Measurements from ENCODE around the gene LAMA4. TPM values are rescaled to one million over a fixed set of nuclear protein-coding genes. Genes with fewer than 3 reads are reported as not detected.

The LAMA4 gene
- total RNA-seq, 6 experiments from 2014 or later: 80.6 to 130 (median 89.8) TPM

DNA sequence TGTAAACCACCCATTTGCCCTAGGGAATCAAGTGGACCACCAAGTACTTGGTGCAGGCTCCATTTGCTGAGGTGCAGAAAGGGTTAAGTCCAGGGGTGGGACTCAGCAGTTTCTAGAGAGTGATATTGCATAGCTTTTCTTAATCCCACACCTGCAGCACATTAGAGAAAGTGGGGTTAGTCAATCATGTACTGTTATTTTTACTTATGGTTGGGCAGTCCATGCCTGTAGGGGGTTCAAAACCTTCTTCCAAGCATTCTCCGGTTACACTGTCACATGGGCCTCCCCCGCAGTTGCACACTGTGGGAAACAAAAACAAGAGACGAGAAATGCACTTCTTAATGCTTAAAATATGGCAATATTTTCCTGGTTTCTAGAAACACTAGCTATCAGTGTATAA is 65.5 kb downstream of the LAMA4 start:
- DNase-seq: no peak
- TF ChIP-seq, protein P1, sequence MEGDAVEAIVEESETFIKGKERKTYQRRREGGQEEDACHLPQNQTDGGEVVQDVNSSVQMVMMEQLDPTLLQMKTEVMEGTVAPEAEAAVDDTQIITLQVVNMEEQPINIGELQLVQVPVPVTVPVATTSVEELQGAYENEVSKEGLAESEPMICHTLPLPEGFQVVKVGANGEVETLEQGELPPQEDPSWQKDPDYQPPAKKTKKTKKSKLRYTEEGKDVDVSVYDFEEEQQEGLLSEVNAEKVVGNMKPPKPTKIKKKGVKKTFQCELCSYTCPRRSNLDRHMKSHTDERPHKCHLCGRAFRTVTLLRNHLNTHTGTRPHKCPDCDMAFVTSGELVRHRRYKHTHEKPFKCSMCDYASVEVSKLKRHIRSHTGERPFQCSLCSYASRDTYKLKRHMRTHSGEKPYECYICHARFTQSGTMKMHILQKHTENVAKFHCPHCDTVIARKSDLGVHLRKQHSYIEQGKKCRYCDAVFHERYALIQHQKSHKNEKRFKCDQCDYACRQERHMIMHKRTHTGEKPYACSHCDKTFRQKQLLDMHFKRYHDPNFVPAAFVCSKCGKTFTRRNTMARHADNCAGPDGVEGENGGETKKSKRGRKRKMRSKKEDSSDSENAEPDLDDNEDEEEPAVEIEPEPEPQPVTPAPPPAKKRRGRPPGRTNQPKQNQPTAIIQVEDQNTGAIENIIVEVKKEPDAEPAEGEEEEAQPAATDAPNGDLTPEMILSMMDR (IDR thresholded peaks at IDR 0.05): no peak
- no peaks in the 10 kb centered on the region for H3K9me3 Mint-ChIP-seq
- no peak overlapping the region for H3K4me3 Mint-ChIP-seq
- no peak overlapping the region for H3K27ac Mint-ChIP-seq
- peaks cover 2% of the 10 kb centered on the region; the same call in 1 of the 2 replicates for H3K27me3 Mint-ChIP-seq (ENCODE audit: insufficient read depth)
- H3K36me3 Mint-ChIP-seq (ENCODE audit: low read depth): peaks cover 12% of the 10 kb centered on the region
- peaks cover 21% of the 10 kb centered on the region for H3K4me1 Mint-ChIP-seq (ENCODE audit: low read depth)

DNA sequence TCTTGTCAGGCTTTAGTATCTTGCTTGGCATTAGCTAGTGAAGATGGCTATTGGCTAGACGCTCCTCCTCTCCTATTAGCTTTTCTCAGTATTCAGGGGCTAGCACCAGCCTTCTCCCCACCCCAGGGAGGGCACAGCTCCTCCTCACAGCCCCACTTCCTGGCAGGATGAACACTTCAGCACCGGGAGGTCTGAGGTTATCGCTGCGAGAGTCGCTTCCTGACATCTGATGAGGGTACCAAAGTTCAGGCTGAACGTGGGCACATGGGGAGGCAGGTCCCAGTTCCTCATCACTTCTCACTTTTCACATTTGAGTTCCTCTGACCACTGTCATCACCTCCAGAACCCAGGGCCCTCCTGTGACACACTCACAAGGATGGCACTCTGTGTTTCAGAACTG is 66.6 kb downstream of the LAMA4 start:
- H3K9me3 Mint-ChIP-seq: no peaks in the 10 kb centered on the region
- TF ChIP-seq, protein P1 (IDR thresholded peaks at IDR 0.05): no peak
- peaks cover 7% of the 10 kb centered on the region for H3K36me3 Mint-ChIP-seq (ENCODE audit: low read depth)
- peaks cover 30% of the 10 kb centered on the region for H3K4me1 Mint-ChIP-seq (ENCODE audit: low read depth)
- H3K4me3 Mint-ChIP-seq: no peak overlapping the region
- H3K27me3 Mint-ChIP-seq (ENCODE audit: insufficient read depth): peaks cover 2% of the 10 kb centered on the region; the same call in 1 of the 2 replicates
- H3K27ac Mint-ChIP-seq: no peak overlapping the region
- DNase-seq: no peak

DNA sequence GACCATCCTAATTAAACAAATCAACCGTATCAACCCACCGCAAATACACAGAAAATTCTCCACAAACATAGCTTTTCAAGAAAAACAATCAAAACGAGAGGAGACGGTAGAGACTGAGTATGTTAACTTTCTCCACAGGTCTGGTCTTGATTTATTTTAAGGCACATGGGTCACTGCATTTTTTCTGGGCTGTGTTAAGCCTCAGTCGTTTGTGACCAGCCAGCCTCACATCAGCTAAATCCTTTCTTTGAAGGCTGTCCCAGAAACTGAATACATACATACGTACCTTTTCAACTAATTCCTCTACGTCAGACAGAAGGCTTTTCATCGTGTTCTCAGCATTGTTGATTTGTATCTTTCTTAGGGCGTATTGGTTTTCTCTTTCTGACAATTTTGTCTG is 69.4 kb downstream of the LAMA4 start:
- TF ChIP-seq, protein P1 (IDR thresholded peaks at IDR 0.05): no peak
- no peak for DNase-seq
- Mint-ChIP-seq H3K27me3 (ENCODE audit: insufficient read depth) (peaks cover 2% of the 10 kb centered on the region; the same call in 1 of the 2 replicates), H3K9me3 (no peaks in the 10 kb centered on the region), H3K4me3 (no peak overlapping the region), H3K36me3 (ENCODE audit: low read depth) (peaks cover 15% of the 10 kb centered on the region), H3K27ac (no peak overlapping the region), H3K4me1 (ENCODE audit: low read depth) (peaks cover 43% of the 10 kb centered on the region)

DNA sequence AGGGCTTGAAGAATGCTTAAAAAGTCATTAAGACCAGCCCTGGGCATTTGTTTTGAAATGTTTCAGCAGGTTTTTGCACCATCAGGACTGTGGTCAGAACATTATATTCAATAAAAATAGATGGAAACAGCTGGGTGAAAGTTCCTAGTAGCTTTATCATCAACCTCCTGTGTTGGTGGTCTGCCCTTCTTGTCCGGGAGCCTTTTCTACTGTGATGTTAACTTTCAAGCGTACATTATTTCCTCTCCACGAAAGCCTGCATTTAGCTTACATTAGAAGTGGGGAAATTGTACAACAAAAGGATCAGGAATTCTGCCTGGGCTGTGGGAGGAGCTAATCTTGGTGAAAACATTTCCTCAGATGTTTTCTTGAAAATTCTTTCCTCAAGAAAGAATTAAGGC is 71.1 kb downstream of the LAMA4 start:
- Mint-ChIP-seq H3K4me3 (no peak overlapping the region), H3K36me3 (ENCODE audit: low read depth) (peaks cover 15% of the 10 kb centered on the region), H3K9me3 (no peaks in the 10 kb centered on the region), H3K27me3 (ENCODE audit: insufficient read depth) (peaks cover 2% of the 10 kb centered on the region; the same call in 1 of the 2 replicates), H3K4me1 (ENCODE audit: low read depth) (peaks cover 39% of the 10 kb centered on the region), H3K27ac (no peak overlapping the region)
- TF ChIP-seq, protein P1 (IDR thresholded peaks at IDR 0.05): no peak
- DNase-seq: no peak

DNA sequence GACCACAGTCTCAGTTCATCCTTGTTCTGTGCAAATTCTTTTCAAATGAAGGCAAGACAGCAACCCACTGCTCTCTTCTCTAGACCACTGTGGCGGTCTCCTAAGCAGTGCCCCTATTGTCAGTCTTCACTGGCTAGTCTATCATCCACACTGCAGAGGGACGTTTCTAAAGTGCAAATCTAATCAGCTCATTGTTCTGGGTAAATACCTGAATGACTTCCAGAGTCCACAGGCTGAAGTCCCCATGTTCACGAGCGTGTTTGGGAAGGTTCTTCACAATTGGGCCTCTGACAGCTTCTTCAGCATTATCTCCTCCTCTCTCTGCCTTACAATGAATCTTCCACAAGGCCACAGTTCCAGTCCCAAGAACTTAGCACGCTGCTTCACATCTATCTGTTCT is 73.2 kb downstream of the LAMA4 start:
- no peaks in the 10 kb centered on the region for H3K27me3 Mint-ChIP-seq (ENCODE audit: insufficient read depth)
- H3K4me1 Mint-ChIP-seq (ENCODE audit: low read depth): peaks cover 39% of the 10 kb centered on the region
- peaks cover 8% of the 10 kb centered on the region; the same call in 1 of the 2 replicates for H3K36me3 Mint-ChIP-seq (ENCODE audit: low read depth)
- no peak for DNase-seq
- H3K9me3 Mint-ChIP-seq: no peaks in the 10 kb centered on the region
- TF ChIP-seq, protein P1 (IDR thresholded peaks at IDR 0.05): no peak
- H3K4me3 Mint-ChIP-seq: no peak overlapping the region
- no peak overlapping the region for H3K27ac Mint-ChIP-seq

Data from HFFc6 (cell line).